MG63 (cell line): ENCODE measurements around the gene STEAP3. TPM values are rescaled to one million over a fixed set of nuclear protein-coding genes. Genes with fewer than 3 reads are reported as not detected.

ENCODE experiments used
- total RNA-seq: library from RNA; depleted of rRNA; stranded (reverse); fragments of >200 nt; shearing (Covaris generic); gene quantifications from 2 replicates; pipeline ENCODE4 v1.2.3, GENCODE V29; 2014; ENCODE audit warnings: low replicate concordance; rRNA removed

The STEAP3 gene
- total RNA-seq, 1 experiment from 2014 or later = 8.1 TPM

Other genes with a start within 250 kb of the STEAP3 start
- gene C1QL2, start 65.1 kb upstream of the STEAP3 start, total RNA-seq = not detected in 2 replicates
- gene C2orf76, start 143.0 kb downstream of the STEAP3 start, total RNA-seq = 16.5 and 34.8 TPM in 2 replicates
- gene DBI, start 143.1 kb downstream of the STEAP3 start, total RNA-seq = 68.1 and 102 TPM in 2 replicates
- gene TMEM37, start 208.0 kb downstream of the STEAP3 start, total RNA-seq = 0.56 TPM in 1 of 2 replicates, not detected in the other